ENCODE measurements around the gene NR6A1. TPM values are rescaled to one million over a fixed set of nuclear protein-coding genes. Genes with fewer than 3 reads are reported as not detected.

NR6A1 gene
- polyA plus RNA-seq, 2 donors = 0.68 to 1.4 TPM

- H3K4me1 ChIP-seq (ENCODE audit: control insufficient read depth in 2 of 2, insufficient read depth in 2 of 2, low read length in 1 of 2) = no peaks in the 10 kb centered on the region
- no peak overlapping the region for H3K27ac ChIP-seq (ENCODE audit: low read depth in 2 of 2, low read length in 1 of 2)
- no peaks in the 10 kb centered on the region for H3K36me3 ChIP-seq (ENCODE audit: control insufficient read depth in 2 of 2, insufficient read depth in 2 of 2, low read length in 1 of 2)
- no peaks in the 10 kb centered on the region for H3K9me3 ChIP-seq (ENCODE audit: control insufficient read depth in 2 of 2, insufficient read depth in 1 of 2, low read depth in 1 of 2, low read length in 1 of 2)
- no peaks in the 10 kb centered on the region for H3K27me3 ChIP-seq (ENCODE audit: control insufficient read depth in 1 of 2, insufficient read depth in 2 of 2, low read length in 2 of 2)
- no peak overlapping the region for H3K4me3 ChIP-seq (ENCODE audit: low read depth in 1 of 2, low read length in 2 of 2)
- 70 to 87% methylated on average over 2 of the region's 2 CpGs for WGBS, 2 donors
Measured at GRCh38 chr9:124723352-124723751, 47.8 kb downstream of the NR6A1 start.

GRCh38 chr9:124721109-124721906 is 49.8 kb downstream of the NR6A1 start:
- Histone ChIP-seq H3K4me1 (ENCODE audit: control insufficient read depth in 2 of 2, insufficient read depth in 2 of 2, low read length in 1 of 2) (no peaks in the 10 kb centered on the region), H3K9me3 (ENCODE audit: control insufficient read depth in 2 of 2, insufficient read depth in 1 of 2, low read depth in 1 of 2, low read length in 1 of 2) (no peaks in the 10 kb centered on the region), H3K36me3 (ENCODE audit: control insufficient read depth in 2 of 2, insufficient read depth in 2 of 2, low read length in 1 of 2) (no peaks in the 10 kb centered on the region), H3K4me3 (ENCODE audit: low read depth in 1 of 2, low read length in 2 of 2) (no peak overlapping the region), H3K27ac (ENCODE audit: low read depth in 2 of 2, low read length in 1 of 2) (no peak overlapping the region), H3K27me3 (ENCODE audit: control insufficient read depth in 1 of 2, insufficient read depth in 2 of 2, low read length in 2 of 2) (no peaks in the 10 kb centered on the region)
- 61 to 69% methylated on average over 5 of the region's 5 CpGs for WGBS, 2 donors

- WGBS, 2 donors = 65 to 76% methylated on average over 3 of the region's 3 CpGs
- Histone ChIP-seq H3K4me1 (ENCODE audit: control insufficient read depth in 2 of 2, insufficient read depth in 2 of 2, low read length in 1 of 2) (no peaks in the 10 kb centered on the region), H3K27me3 (ENCODE audit: control insufficient read depth in 1 of 2, insufficient read depth in 2 of 2, low read length in 2 of 2) (no peaks in the 10 kb centered on the region), H3K9me3 (ENCODE audit: control insufficient read depth in 2 of 2, insufficient read depth in 1 of 2, low read depth in 1 of 2, low read length in 1 of 2) (no peaks in the 10 kb centered on the region), H3K27ac (ENCODE audit: low read depth in 2 of 2, low read length in 1 of 2) (no peak overlapping the region), H3K4me3 (ENCODE audit: low read depth in 1 of 2, low read length in 2 of 2) (no peak overlapping the region), H3K36me3 (ENCODE audit: control insufficient read depth in 2 of 2, insufficient read depth in 2 of 2, low read length in 1 of 2) (no peaks in the 10 kb centered on the region)
Measured at GRCh38 chr9:124720429-124721108, 50.5 kb downstream of the NR6A1 start.

- WGBS, 2 donors = 85% methylated on average over 6 of the region's 6 CpGs
- no peaks in the 10 kb centered on the region for H3K4me1 ChIP-seq (ENCODE audit: control insufficient read depth in 2 of 2, insufficient read depth in 2 of 2, low read length in 1 of 2)
Measured at GRCh38 chr9:124718928-124719327, 52.2 kb downstream of the NR6A1 start.

GRCh38 chr9:124717597-124717996 is 53.5 kb downstream of the NR6A1 start:
- H3K4me3 ChIP-seq (ENCODE audit: low read depth in 1 of 2, low read length in 2 of 2) = no peak overlapping the region
- 92 to 97% methylated on average over 2 of the region's 2 CpGs for WGBS, 2 donors
- no peak overlapping the region for H3K27ac ChIP-seq (ENCODE audit: low read depth in 2 of 2, low read length in 1 of 2)
- H3K9me3 ChIP-seq (ENCODE audit: control insufficient read depth in 2 of 2, insufficient read depth in 1 of 2, low read depth in 1 of 2, low read length in 1 of 2) = no peaks in the 10 kb centered on the region
- H3K4me1 ChIP-seq (ENCODE audit: control insufficient read depth in 2 of 2, insufficient read depth in 2 of 2, low read length in 1 of 2) = no peaks in the 10 kb centered on the region
- H3K36me3 ChIP-seq (ENCODE audit: control insufficient read depth in 2 of 2, insufficient read depth in 2 of 2, low read length in 1 of 2) = no peaks in the 10 kb centered on the region
- no peaks in the 10 kb centered on the region for H3K27me3 ChIP-seq (ENCODE audit: control insufficient read depth in 1 of 2, insufficient read depth in 2 of 2, low read length in 2 of 2)

More at GRCh38 chr9:124718928-124719327, 52.2 kb downstream of the NR6A1 start:
- no peaks in the 10 kb centered on the region for H3K27me3 ChIP-seq (ENCODE audit: control insufficient read depth in 1 of 2, insufficient read depth in 2 of 2, low read length in 2 of 2)
- H3K36me3 ChIP-seq (ENCODE audit: control insufficient read depth in 2 of 2, insufficient read depth in 2 of 2, low read length in 1 of 2) = no peaks in the 10 kb centered on the region
- no peaks in the 10 kb centered on the region for H3K9me3 ChIP-seq (ENCODE audit: control insufficient read depth in 2 of 2, insufficient read depth in 1 of 2, low read depth in 1 of 2, low read length in 1 of 2)
- H3K4me3 ChIP-seq (ENCODE audit: low read depth in 1 of 2, low read length in 2 of 2) = no peak overlapping the region
- no peak overlapping the region for H3K27ac ChIP-seq (ENCODE audit: low read depth in 2 of 2, low read length in 1 of 2)

GRCh38 chr9:124716808-124717207 is 54.3 kb downstream of the NR6A1 start:
- 66 to 72% methylated on average over 6 of the region's 6 CpGs for WGBS, 2 donors
- Histone ChIP-seq H3K9me3 (ENCODE audit: control insufficient read depth in 2 of 2, insufficient read depth in 1 of 2, low read depth in 1 of 2, low read length in 1 of 2) (no peaks in the 10 kb centered on the region), H3K27me3 (ENCODE audit: control insufficient read depth in 1 of 2, insufficient read depth in 2 of 2, low read length in 2 of 2) (no peaks in the 10 kb centered on the region), H3K4me1 (ENCODE audit: control insufficient read depth in 2 of 2, insufficient read depth in 2 of 2, low read length in 1 of 2) (no peaks in the 10 kb centered on the region), H3K4me3 (ENCODE audit: low read depth in 1 of 2, low read length in 2 of 2) (no peak overlapping the region), H3K36me3 (ENCODE audit: control insufficient read depth in 2 of 2, insufficient read depth in 2 of 2, low read length in 1 of 2) (no peaks in the 10 kb centered on the region), H3K27ac (ENCODE audit: low read depth in 2 of 2, low read length in 1 of 2) (no peak overlapping the region)

GRCh38 chr9:124710766-124711165 is 60.3 kb downstream of the NR6A1 start:
- WGBS, 2 donors = 75 to 79% methylated on average over 4 of the region's 4 CpGs
- Histone ChIP-seq H3K4me3 (ENCODE audit: low read depth in 1 of 2, low read length in 2 of 2) (no peak overlapping the region), H3K36me3 (ENCODE audit: control insufficient read depth in 2 of 2, insufficient read depth in 2 of 2, low read length in 1 of 2) (no peaks in the 10 kb centered on the region), H3K27me3 (ENCODE audit: control insufficient read depth in 1 of 2, insufficient read depth in 2 of 2, low read length in 2 of 2) (no peaks in the 10 kb centered on the region), H3K27ac (ENCODE audit: low read depth in 2 of 2, low read length in 1 of 2) (no peak overlapping the region), H3K4me1 (ENCODE audit: control insufficient read depth in 2 of 2, insufficient read depth in 2 of 2, low read length in 1 of 2) (no peaks in the 10 kb centered on the region), H3K9me3 (ENCODE audit: control insufficient read depth in 2 of 2, insufficient read depth in 1 of 2, low read depth in 1 of 2, low read length in 1 of 2) (no peaks in the 10 kb centered on the region)

GRCh38 chr9:124709292-124709690 is 61.8 kb downstream of the NR6A1 start:
- Histone ChIP-seq H3K4me3 (ENCODE audit: low read depth in 1 of 2, low read length in 2 of 2) (no peak overlapping the region), H3K27ac (ENCODE audit: low read depth in 2 of 2, low read length in 1 of 2) (no peak overlapping the region), H3K36me3 (ENCODE audit: control insufficient read depth in 2 of 2, insufficient read depth in 2 of 2, low read length in 1 of 2) (no peaks in the 10 kb centered on the region), H3K9me3 (ENCODE audit: control insufficient read depth in 2 of 2, insufficient read depth in 1 of 2, low read depth in 1 of 2, low read length in 1 of 2) (no peaks in the 10 kb centered on the region), H3K27me3 (ENCODE audit: control insufficient read depth in 1 of 2, insufficient read depth in 2 of 2, low read length in 2 of 2) (no peaks in the 10 kb centered on the region), H3K4me1 (ENCODE audit: control insufficient read depth in 2 of 2, insufficient read depth in 2 of 2, low read length in 1 of 2) (no peaks in the 10 kb centered on the region)
- WGBS, 2 donors = 88 to 94% methylated on average over 2 of the region's 2 CpGs

- no peaks in the 10 kb centered on the region for H3K36me3 ChIP-seq (ENCODE audit: control insufficient read depth in 2 of 2, insufficient read depth in 2 of 2, low read length in 1 of 2)
- H3K4me1 ChIP-seq (ENCODE audit: control insufficient read depth in 2 of 2, insufficient read depth in 2 of 2, low read length in 1 of 2) = no peaks in the 10 kb centered on the region
- 70 to 76% methylated on average over 1 of the region's 1 CpG for WGBS, 2 donors
- no peak overlapping the region for H3K4me3 ChIP-seq (ENCODE audit: low read depth in 1 of 2, low read length in 2 of 2)
- no peak overlapping the region for H3K27ac ChIP-seq (ENCODE audit: low read depth in 2 of 2, low read length in 1 of 2)
- no peaks in the 10 kb centered on the region for H3K9me3 ChIP-seq (ENCODE audit: control insufficient read depth in 2 of 2, insufficient read depth in 1 of 2, low read depth in 1 of 2, low read length in 1 of 2)
- no peaks in the 10 kb centered on the region for H3K27me3 ChIP-seq (ENCODE audit: control insufficient read depth in 1 of 2, insufficient read depth in 2 of 2, low read length in 2 of 2)
Measured at GRCh38 chr9:124708633-124709291, 62.3 kb downstream of the NR6A1 start.

Measured in esophagus (tissue), 2 donors.